Neuronal stem cell (in vitro differentiated cells): ENCODE measurements around the gene LGALS1. TPM values are rescaled to one million over a fixed set of nuclear protein-coding genes. Genes with fewer than 3 reads are reported as not detected.

ENCODE experiments used
- DNase-seq: peaks from one replicate; pipeline ENCODE4 v3.0.0-alpha.2; 2013; ENCODE audit warnings: low spot score
- H2AFZ ChIP-seq: one replicate; pipeline ENCODE4 v1.6.1; 2013; ENCODE audit warnings: mild to moderate bottlenecking, low read length, inconsistent platforms
- H2AK5ac ChIP-seq: 2 replicates; pipeline ENCODE4 v1.6.1; 2013; ENCODE audit warnings: low read depth, mild to moderate bottlenecking, inconsistent platforms, low read length, moderate library complexity, mixed read lengths
- H2BK120ac ChIP-seq: 2 replicates; pipeline ENCODE4 v1.6.1; 2013; ENCODE audit warnings: low read depth, mild to moderate bottlenecking, inconsistent platforms, low read length, moderate library complexity, mixed read lengths
- H2BK12ac ChIP-seq: one replicate; pipeline ENCODE4 v1.6.1; 2013; ENCODE audit warnings: low read length, inconsistent platforms
- H2BK15ac ChIP-seq: 2 replicates; pipeline ENCODE4 v1.6.1; 2013; ENCODE audit warnings: mild to moderate bottlenecking, low read length, inconsistent platforms, mixed read lengths
- H2BK5ac ChIP-seq: one replicate; pipeline ENCODE4 v1.6.1; 2013; ENCODE audit warnings: inconsistent platforms, mild to moderate bottlenecking, low read length, moderate library complexity
- H3K14ac ChIP-seq: one replicate; pipeline ENCODE4 v1.6.1; 2013; ENCODE audit warnings: low read length, inconsistent platforms
- H3K18ac ChIP-seq: 2 replicates; pipeline ENCODE4 v1.6.1; 2013; ENCODE audit warnings: low read length, inconsistent platforms
- H3K23ac ChIP-seq: 2 replicates; pipeline ENCODE4 v1.6.1; 2013; ENCODE audit warnings: low read depth, mild to moderate bottlenecking, mixed read lengths, low read length, inconsistent platforms; ENCODE audit not compliant: poor library complexity
- H3K27ac ChIP-seq: replicated peaks from 3 replicates; pipeline ENCODE4 v1.5.1; 2013; ENCODE audit warnings: low read length, inconsistent platforms
- H3K27me3 ChIP-seq, 3 experiments: 2 replicates each; pipeline ENCODE4 v1.6.1; 2013; ENCODE audit warnings: low read length in 3 of 3, mild to moderate bottlenecking in 2 of 3, inconsistent platforms in 1 of 3, low read depth in 1 of 3, mixed read lengths in 1 of 3, moderate library complexity in 1 of 3; ENCODE audit not compliant: control insufficient read depth in 3 of 3, insufficient read depth in 3 of 3
- H3K36me3 ChIP-seq, 2 donors: replicated peaks in 1 of 2; 2 replicates each; pipeline ENCODE4 v1.6.1; 2013; ENCODE audit warnings: low read length in 2 of 2; ENCODE audit not compliant: control insufficient read depth in 2 of 2, insufficient read depth in 2 of 2
- H3K4ac ChIP-seq: 2 replicates; pipeline ENCODE4 v1.6.1; 2013; ENCODE audit warnings: inconsistent platforms, mild to moderate bottlenecking, low read length, moderate library complexity
- H3K4me1 ChIP-seq, 2 donors: 1 replicate in 1 of 2; 2 replicates in 1 of 2; pipeline ENCODE4 v1.6.1; 2013; ENCODE audit warnings: low read length in 2 of 2, low read depth in 1 of 2; ENCODE audit not compliant: control insufficient read depth in 2 of 2, insufficient read depth in 1 of 2
- H3K4me2 ChIP-seq: one replicate; pipeline ENCODE4 v1.6.1; 2013; ENCODE audit warnings: mild to moderate bottlenecking, low read length, inconsistent platforms; ENCODE audit not compliant: insufficient read depth, poor library complexity, severe bottlenecking
- H3K4me3 ChIP-seq, 2 donors: 2 replicates each; pipeline ENCODE4 v1.5.1; 2013; ENCODE audit warnings: low read length in 2 of 2, mild to moderate bottlenecking in 2 of 2, inconsistent platforms in 1 of 2, moderate library complexity in 1 of 2
- H3K79me1 ChIP-seq: one replicate; pipeline ENCODE4 v1.6.1; 2013; ENCODE audit warnings: low read depth, mild to moderate bottlenecking, inconsistent platforms, low read length, moderate library complexity
- H3K9ac ChIP-seq: one replicate; pipeline ENCODE4 v1.6.1; 2013; ENCODE audit warnings: mild to moderate bottlenecking, low read depth, low read length, inconsistent platforms; ENCODE audit not compliant: poor library complexity
- H3K9me3 ChIP-seq, 2 donors: replicated peaks in 1 of 2; 2 replicates each; pipeline versions ENCODE3 to v1.6.1; 2013; ENCODE audit warnings: low read length in 2 of 2, mild to moderate bottlenecking in 2 of 2, inconsistent platforms in 1 of 2, low read depth in 1 of 2, mixed read lengths in 1 of 2, moderate library complexity in 1 of 2; ENCODE audit not compliant: control insufficient read depth in 2 of 2, insufficient read depth in 1 of 2
- H4K8ac ChIP-seq: one replicate; pipeline ENCODE4 v1.6.1; 2013; ENCODE audit warnings: low read depth, mild to moderate bottlenecking, inconsistent platforms, low read length, moderate library complexity
- H4K91ac ChIP-seq: one replicate; pipeline ENCODE4 v1.6.1; 2013; ENCODE audit warnings: low read length, low read depth, mild to moderate bottlenecking, inconsistent platforms; ENCODE audit not compliant: poor library complexity
- WGBS, 2 donors: extraction: QIAGEN DNeasy Blood & Tissue Kit; methylation state at CpG; one replicate each; pipeline ENCODE4 v1.1.7; 2013; ENCODE audit warnings: missing lambda C conversion rate in 2 of 2, mixed read lengths in 1 of 2; ENCODE audit not compliant: insufficient read length in 2 of 2, insufficient replicate concordance in 1 of 2; ENCODE audit errors: extremely low coverage in 2 of 2; 5-methylcytosine and 5-hydroxymethylcytosine counted together
- polyA plus RNA-seq, 2 experiments: library from polyadenylated mRNA; stranded (reverse); fragments of 200-250 nt; gene quantifications; one replicate each; pipeline ENCODE4 v1.2.3, GENCODE V29; 2013

LGALS1 gene
- polyA plus RNA-seq (2013, experiment 1 of 2), result 41.9 TPM
- polyA plus RNA-seq (2013, experiment 2 of 2), result 44.2 TPM

DNA sequence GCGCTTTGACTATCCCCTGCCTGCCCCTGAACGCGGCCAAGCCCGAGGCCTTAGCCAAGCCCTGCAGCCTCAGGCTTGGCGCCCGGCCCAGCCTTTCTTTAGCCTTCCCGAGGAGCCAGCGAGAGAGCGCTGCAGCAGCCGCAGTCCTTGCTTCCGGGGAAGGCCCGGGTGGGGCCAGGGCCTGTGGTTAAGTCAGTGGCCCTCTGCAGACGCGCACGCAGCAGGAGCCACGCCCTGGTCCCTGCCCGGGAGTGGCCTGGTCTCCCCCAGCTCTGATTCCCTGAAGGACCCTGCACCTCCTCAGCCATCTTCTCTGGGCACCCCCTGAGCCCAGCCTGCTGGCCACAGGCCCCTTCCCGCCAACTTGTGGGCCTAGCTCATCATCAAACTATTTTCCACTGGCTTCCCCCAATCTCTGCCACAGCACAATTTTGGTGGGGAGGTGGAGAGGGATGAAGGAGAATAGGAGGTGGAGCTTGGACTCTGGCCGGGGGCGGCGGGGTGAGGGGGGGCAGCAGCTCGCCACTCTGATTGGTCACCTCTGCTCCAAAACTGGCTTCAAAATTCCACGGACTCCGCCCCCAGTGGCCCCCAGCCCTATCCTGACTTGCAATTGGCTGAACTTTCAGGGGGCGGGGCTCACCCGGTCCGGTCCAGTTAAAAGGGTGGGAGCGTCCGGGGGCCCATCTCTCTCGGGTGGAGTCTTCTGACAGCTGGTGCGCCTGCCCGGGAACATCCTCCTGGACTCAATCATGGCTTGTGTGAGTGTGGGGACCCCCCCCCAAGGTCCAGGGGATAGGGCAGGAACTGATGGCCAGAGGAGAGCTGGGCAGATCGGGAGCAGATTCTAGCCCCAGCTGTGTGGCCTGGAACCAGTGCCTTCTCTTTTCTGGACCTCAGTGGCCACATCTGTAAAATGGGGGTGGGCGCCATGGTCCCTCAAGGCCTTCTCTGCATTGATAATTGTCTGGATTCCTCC, at the start of gene LGALS1:
TSS of gene LGALS1 (plus strand) at position 686 of the 979 bp plus-strand sequence. CDS start at position 753, 67 bp downstream.
- H3K4me3 ChIP-seq, result peak within 1 kb of the TSS; percentile 55 to 71
- no peak for DNase-seq
- no CpG with 5 or more reads among the region's 34 CpGs for WGBS, 2 donors

DNA sequence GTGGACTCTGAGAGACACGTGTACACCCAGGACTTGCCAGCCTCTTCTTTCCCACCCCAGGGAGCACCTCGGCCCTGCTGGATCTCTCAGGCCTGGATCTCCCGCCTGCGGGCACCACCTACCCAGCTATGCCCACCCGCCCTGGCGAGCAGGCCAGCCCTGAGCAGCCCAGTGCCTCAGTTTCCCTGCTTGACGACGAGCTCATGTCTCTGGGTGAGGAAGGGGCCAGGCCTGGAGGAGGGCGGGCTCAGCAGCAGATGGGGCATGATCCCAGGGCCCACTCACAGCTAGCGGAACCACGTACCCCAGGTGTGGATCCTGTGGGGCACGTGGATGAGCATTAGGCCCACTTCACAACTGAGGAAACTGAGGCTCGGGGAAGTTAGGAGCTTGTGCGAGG, 49.7 kb upstream of the LGALS1 start:
- H2AK5ac ChIP-seq, result no peak overlapping the region
- H2BK15ac ChIP-seq, result no peak overlapping the region
- H4K91ac ChIP-seq, result no peak overlapping the region
- H3K18ac ChIP-seq, result no peak overlapping the region
- DNase-seq, result no peak
- no peak overlapping the region for H3K27ac ChIP-seq
- H2BK5ac ChIP-seq, result no peak overlapping the region
- no peak overlapping the region for H3K4ac ChIP-seq
- H3K4me2 ChIP-seq, result no peak overlapping the region
- peaks cover 1% of the 10 kb centered on the region for H3K79me1 ChIP-seq
- H3K9me3 ChIP-seq, result no peaks in the 10 kb centered on the region
- no peak overlapping the region for H3K14ac ChIP-seq
- peak overlapping the region in 1 of 2 donors; percentile 16 for H3K4me3 ChIP-seq
- H3K23ac ChIP-seq, result peak overlapping the region; percentile 46
- no peak overlapping the region for H2BK120ac ChIP-seq
- no peak overlapping the region for H4K8ac ChIP-seq
- no CpG with 5 or more reads among the region's 14 CpGs for WGBS, 2 donors
- no peaks in the 10 kb centered on the region for H3K27me3 ChIP-seq
- H3K9ac ChIP-seq, result no peak overlapping the region
- peaks cover 34 to 90% of the 10 kb centered on the region in 2 donors for H3K36me3 ChIP-seq
- H2BK12ac ChIP-seq, result no peak overlapping the region
- H3K4me1 ChIP-seq, result peaks cover 4 to 5% of the 10 kb centered on the region in 2 donors
- H2AFZ ChIP-seq, result no peak overlapping the region

More for the DNA sequence above, at the start of gene LGALS1:
- Histone ChIP-seq H3K36me3 (no peaks in the 10 kb centered on the region), H3K9ac (peak within 1 kb of the TSS; percentile 44), H3K18ac (peak within 1 kb of the TSS; percentile 89), H2BK15ac (peak within 1 kb of the TSS; percentile 88), H2BK12ac (peak within 1 kb of the TSS; percentile 41), H2BK120ac (peak within 1 kb of the TSS; percentile 87), H4K91ac (peak within 1 kb of the TSS; percentile 95), H3K4me1 (peaks cover 11 to 12% of the 10 kb centered on the region in 2 donors), H3K4me2 (peak within 1 kb of the TSS; percentile 43), H3K27ac (peak within 1 kb of the TSS; percentile 62), H2AK5ac (peak within 1 kb of the TSS; percentile 97), H3K79me1 (peaks cover 3% of the 10 kb centered on the region), H3K4ac (peak within 1 kb of the TSS; percentile 76), H3K9me3 (no peaks in the 10 kb centered on the region), H2BK5ac (peak within 1 kb of the TSS; percentile 63), H3K14ac (peak within 1 kb of the TSS; percentile 56), H4K8ac (peak within 1 kb of the TSS; percentile 58), H3K27me3 (peaks cover 0 to 2% (median 0%) of the 10 kb centered on the region in 3 experiments), H3K23ac (peak within 1 kb of the TSS; percentile 73), H2AFZ (peak within 1 kb of the TSS; percentile 91)

- Histone ChIP-seq H2AFZ (no peak overlapping the region), H2AK5ac (no peak overlapping the region), H2BK5ac (peak overlapping the region; percentile 39), H3K9ac (no peak overlapping the region), H3K4ac (no peak overlapping the region), H3K27ac (no peak overlapping the region), H2BK15ac (no peak overlapping the region), H3K4me2 (no peak overlapping the region), H3K4me3 (peak overlapping the region in 1 of 2 donors; percentile 16), H4K8ac (no peak overlapping the region), H3K18ac (no peak overlapping the region), H3K4me1 (peaks cover 4 to 5% of the 10 kb centered on the region in 2 donors), H3K27me3 (no peaks in the 10 kb centered on the region), H2BK120ac (no peak overlapping the region), H3K36me3 (peaks cover 36 to 90% of the 10 kb centered on the region in 2 donors), H3K14ac (no peak overlapping the region), H4K91ac (no peak overlapping the region), H3K9me3 (no peaks in the 10 kb centered on the region), H3K79me1 (peaks cover 1% of the 10 kb centered on the region), H3K23ac (peak overlapping the region; percentile 46), H2BK12ac (no peak overlapping the region)
- no peak for DNase-seq
- no CpG with 5 or more reads among the region's 11 CpGs for WGBS, 2 donors
Observed at GRCh38 chr22:37626144-37626543, 49.3 kb upstream of the LGALS1 start.

DNA sequence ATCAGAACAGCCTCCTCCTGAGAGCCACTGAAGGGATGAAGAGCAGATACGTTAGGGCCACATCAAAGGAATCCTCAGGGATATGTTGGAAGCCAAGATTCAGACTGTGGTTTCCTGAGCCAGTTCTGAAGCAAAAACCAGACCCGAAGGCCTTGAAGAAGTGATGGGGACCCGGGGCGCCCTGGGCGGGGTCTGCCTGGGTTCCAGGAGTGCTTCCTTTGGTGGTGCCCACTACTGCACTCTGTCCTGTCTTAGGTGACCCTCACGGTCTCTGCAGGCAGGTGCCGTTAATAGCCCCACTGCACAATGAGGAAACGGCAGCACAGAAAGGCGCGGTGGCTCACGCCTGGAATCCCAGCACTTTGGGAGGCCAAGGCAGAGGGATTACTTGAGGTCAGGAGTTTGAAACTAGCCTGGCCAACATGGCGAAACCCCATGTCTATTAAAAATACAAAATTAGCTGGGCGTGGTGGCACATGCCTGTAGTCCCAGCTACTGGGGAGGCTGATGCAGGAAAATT, 48.8 kb upstream of the LGALS1 start:
- H2BK15ac ChIP-seq, result no peak overlapping the region
- peaks cover 37 to 90% of the 10 kb centered on the region in 2 donors for H3K36me3 ChIP-seq
- H3K79me1 ChIP-seq, result peaks cover 1% of the 10 kb centered on the region
- H3K27ac ChIP-seq, result no peak overlapping the region
- H2BK120ac ChIP-seq, result no peak overlapping the region
- H3K27me3 ChIP-seq, result no peaks in the 10 kb centered on the region
- no peak for DNase-seq
- peak overlapping the region; percentile 39 for H2BK5ac ChIP-seq
- H3K4me3 ChIP-seq, result no peak overlapping the region
- H2AFZ ChIP-seq, result no peak overlapping the region
- no peak overlapping the region for H3K4me2 ChIP-seq
- H2BK12ac ChIP-seq, result no peak overlapping the region
- H3K23ac ChIP-seq, result no peak overlapping the region
- no peak overlapping the region for H3K4ac ChIP-seq
- H3K9ac ChIP-seq, result no peak overlapping the region
- no peak overlapping the region for H2AK5ac ChIP-seq
- WGBS, 2 donors, result no CpG with 5 or more reads among the region's 13 CpGs
- peaks cover 4 to 5% of the 10 kb centered on the region in 2 donors for H3K4me1 ChIP-seq
- H4K8ac ChIP-seq, result no peak overlapping the region
- no peaks in the 10 kb centered on the region for H3K9me3 ChIP-seq
- H3K18ac ChIP-seq, result no peak overlapping the region
- H3K14ac ChIP-seq, result no peak overlapping the region
- no peak overlapping the region for H4K91ac ChIP-seq
